SW 1271 (cell line): ENCODE measurements around the gene FNBP1.
"Not testable (repeated sequence)": the region's sequence is repeated elsewhere in the genome, so short reads cannot be mapped to it uniquely, and the experiment has no call there.

Experiments
- DNase-seq, 2 experiments: peaks; one replicate each; lab custom pipeline; 2025; lab: John Stamatoyannopoulos, UW

FNBP1 gene

GRCh38 chr9:129918296-129918950 lies 124.6 kb downstream of the FNBP1 start:
- no peak for DNase-seq

- no peak for DNase-seq
These were observed 126.3 kb downstream of the FNBP1 start for GRCh38 chr9:129916707-129917106.

- no peak for DNase-seq
These were observed 128.9 kb downstream of the FNBP1 start for GRCh38 chr9:129914051-129914450.

GRCh38 chr9:129910628-129911567 lies 132.1 kb downstream of the FNBP1 start:
- DNase-seq: peak; percentile 90 to 93

GRCh38 chr9:129909851-129910250 lies 133.1 kb downstream of the FNBP1 start:
- DNase-seq: no peak

- DNase-seq: no peak
These were observed 134.1 kb downstream of the FNBP1 start for GRCh38 chr9:129908906-129909305.

- no peak for DNase-seq
These were observed 135.8 kb downstream of the FNBP1 start for GRCh38 chr9:129907201-129907600.

- DNase-seq: no peak
These were observed 136.7 kb downstream of the FNBP1 start for GRCh38 chr9:129906298-129906697.

- DNase-seq: no peak
These were observed 138.3 kb downstream of the FNBP1 start for GRCh38 chr9:129904734-129905133.

GRCh38 chr9:129902740-129903134 lies 140.3 kb downstream of the FNBP1 start:
- no peak for DNase-seq

GRCh38 chr9:129901993-129902739 lies 140.8 kb downstream of the FNBP1 start:
- DNase-seq: no peak

- DNase-seq: no peak
These were observed 142.5 kb downstream of the FNBP1 start for GRCh38 chr9:129900263-129901027.

- no peak for DNase-seq
These were observed 143.4 kb downstream of the FNBP1 start for GRCh38 chr9:129899620-129900019.

- DNase-seq: no peak
These were observed 144.8 kb downstream of the FNBP1 start for GRCh38 chr9:129898185-129898584.

- DNase-seq: no peak
These were observed 145.7 kb downstream of the FNBP1 start for GRCh38 chr9:129897263-129897662.

GRCh38 chr9:129895376-129896268 lies 147.4 kb downstream of the FNBP1 start:
- no peak for DNase-seq

- no peak for DNase-seq
These were observed 148.7 kb downstream of the FNBP1 start for GRCh38 chr9:129894120-129894823.

- DNase-seq: no peak
These were observed 151.4 kb downstream of the FNBP1 start for GRCh38 chr9:129891569-129891968.

- DNase-seq: not testable (repeated sequence)
These were observed 152.2 kb downstream of the FNBP1 start for GRCh38 chr9:129890718-129891299.
